GM18951 (cell line): ENCODE results near the gene ACACB.

Experiments
- POLR2A ChIP-seq: IDR thresholded peaks from 4 replicates; pipeline ENCODE4 v1.6.1; 2011; ENCODE audit warnings: mild to moderate bottlenecking; ENCODE audit not compliant: insufficient read length, insufficient read depth; ENCODE audit errors: extremely low read depth
- in situ Hi-C: fragments of 300-500 bp; cut with MboI; formaldehyde crosslinking; loops from one replicate; pipeline ENCODE4 v1.12.0; 2022; ENCODE audit warnings: low sequenced_read_pairs, mixed read lengths, inconsistent platforms; ENCODE audit not compliant: unreplicated experiment

The ACACB gene

DNA sequence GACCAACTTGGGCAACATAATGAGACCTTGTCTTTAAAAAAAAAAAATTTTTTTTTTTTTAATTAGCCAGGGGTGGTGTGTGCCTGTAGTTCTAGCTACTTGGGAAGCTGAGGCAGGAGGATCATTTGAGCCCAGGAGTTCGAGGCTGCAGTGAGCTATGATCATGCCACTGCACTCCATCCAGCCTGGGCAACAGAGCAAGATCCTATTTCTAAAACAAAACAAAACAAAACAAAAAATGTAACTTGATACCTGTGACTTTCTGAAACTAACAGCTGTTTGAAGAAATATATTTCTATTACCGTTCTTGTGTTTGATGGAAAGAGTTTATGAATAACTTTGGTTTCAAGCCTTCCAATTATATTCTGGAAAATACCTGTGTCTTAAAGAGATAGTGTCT lies 1.7 kb upstream of the ACACB start:
- in situ Hi-C loops: no loop called here
- TF ChIP-seq POLR2A: no peak

DNA sequence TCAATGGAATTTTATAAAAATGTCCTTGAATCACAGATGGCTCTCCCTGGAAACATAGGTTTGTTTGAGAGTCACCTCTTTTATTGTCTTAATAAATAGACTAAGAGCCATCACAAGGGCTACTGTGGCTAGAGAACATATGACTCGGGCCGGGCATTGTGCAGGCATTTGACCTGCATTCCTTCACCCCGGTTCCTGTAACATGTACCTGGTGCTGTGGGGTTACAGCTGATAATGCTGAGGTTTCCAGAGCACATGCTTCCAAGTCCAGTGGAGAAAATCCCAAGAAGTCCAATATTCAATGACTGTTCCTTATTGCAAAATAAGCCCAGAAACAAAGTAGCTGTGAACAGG lies 1.0 kb upstream of the ACACB start:
- TF ChIP-seq POLR2A: no peak
- in situ Hi-C loops: no loop called here

DNA sequence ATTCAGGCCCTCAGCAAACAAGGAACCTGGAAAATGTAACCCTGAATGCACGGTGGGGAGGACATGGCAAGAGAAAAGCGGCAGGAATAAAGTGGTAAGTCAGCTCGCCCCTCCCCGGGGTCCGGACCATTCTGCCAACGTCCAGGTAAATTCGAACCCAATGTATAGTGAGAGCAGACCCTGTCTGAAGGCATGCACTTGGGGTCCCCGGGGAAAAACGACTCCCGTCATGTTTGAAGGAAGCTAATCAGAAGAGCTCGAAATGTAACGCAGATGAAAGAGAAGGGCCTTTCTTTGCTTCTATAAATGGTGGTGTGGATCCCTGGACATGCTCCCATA lies 193 bp downstream of the ACACB start:
- in situ Hi-C loops: no loop called here
- TF ChIP-seq POLR2A: no peak

DNA sequence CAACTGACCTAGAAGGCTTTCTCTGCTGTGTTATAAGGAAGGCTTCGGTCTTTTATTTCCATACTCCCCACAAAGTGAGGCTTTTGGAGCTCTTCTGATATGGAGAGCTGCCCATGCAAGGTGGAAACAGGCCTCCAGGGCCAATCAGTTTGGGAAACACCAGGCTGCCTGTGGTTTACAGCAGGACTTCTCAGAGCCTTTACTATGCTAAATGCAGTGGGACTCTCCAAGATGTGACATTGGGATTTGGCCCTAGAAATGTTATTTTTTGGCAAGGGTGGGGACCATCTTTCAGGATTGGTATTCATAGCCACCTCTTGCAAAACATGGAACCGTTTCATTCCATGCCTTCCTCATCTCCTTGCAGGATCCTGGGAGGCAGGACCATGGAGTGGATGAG lies 3.7 kb downstream of the ACACB start:
- in situ Hi-C loops: no loop called here
- TF ChIP-seq POLR2A: no peak

DNA sequence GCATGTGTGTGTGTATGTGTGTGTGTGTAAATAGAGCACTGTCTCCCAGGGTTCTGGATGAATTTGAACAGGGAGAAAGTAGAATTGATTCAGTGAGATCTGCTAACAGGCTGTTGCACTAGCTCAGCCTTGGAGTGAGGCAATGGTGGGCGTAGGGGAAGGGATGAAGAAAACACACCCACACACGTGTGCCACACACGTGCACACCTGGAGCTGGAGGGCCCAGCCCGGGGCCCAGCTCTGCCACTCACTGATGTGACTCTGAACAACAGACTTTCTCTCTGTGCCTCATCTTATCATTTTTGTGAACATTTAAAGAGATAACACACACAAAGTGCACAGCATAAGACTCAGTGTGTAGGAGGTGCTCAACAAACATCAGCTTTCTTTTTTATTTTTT lies 4.2 kb downstream of the ACACB start:
- in situ Hi-C loops: no loop called here
- TF ChIP-seq POLR2A: no peak

DNA sequence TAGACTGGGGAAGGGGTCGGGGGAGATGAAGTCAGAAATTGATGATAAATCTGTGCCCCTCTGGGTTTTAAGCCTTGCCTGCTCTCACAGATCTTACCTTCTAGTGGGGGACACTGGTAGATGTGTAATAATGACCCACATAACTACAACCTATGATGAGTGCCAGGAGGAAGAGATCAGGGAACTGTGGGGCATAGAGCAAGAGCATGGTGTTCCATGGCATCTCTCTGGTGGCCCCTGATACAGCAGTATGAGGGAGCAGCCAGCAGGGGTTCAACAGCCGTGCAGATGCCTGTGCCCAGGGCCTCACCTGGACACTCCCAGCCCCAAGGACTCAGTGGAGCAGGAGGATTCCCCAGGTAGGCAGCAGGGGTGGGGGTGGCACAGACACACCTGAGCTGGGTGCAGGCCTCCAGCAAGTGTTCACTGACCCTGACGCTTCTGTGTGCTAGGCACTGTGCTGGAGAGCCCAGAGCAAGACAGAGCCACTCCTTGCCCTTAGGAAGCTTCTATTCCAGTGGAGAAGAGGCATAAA lies 5.0 kb downstream of the ACACB start:
- in situ Hi-C loops: no loop called here
- TF ChIP-seq POLR2A: no peak

DNA sequence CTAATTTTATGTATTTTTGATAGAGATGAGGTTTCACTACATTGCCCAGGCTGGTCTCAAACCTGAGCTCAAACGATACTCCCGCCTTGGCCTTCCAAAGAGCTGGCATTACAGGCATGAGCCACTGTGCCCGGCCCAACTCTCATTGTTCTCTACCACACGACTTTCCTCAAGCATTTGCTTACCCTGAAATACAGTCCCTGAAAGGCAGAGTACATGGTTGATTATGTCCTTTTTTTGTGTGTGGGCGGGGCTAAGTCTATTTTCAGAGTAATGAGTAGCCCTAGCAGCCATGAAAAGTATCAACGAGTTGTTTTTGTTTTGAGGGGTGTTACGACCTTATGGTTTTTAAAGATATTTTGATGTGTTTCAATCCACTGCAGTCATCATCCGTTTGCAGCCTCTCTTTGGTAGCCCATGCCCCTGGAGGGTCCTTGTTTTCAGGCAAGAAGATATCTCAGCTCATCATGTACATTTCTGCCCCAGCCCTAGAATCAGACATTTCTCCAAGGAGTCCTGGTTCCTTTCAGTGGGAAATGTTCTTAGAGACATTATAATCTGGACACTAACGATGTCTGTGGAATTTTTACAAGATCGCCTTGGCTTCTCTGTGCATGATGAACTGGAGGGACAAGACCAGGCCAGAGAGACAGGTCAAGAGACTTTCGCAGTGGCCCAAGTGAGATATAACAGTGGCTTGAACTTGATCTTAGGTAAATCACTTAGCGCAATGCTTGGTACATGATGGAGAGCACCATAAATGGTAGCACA lies 8.7 kb downstream of the ACACB start:
- no peak for TF ChIP-seq POLR2A
- in situ Hi-C loops: no loop called here

DNA sequence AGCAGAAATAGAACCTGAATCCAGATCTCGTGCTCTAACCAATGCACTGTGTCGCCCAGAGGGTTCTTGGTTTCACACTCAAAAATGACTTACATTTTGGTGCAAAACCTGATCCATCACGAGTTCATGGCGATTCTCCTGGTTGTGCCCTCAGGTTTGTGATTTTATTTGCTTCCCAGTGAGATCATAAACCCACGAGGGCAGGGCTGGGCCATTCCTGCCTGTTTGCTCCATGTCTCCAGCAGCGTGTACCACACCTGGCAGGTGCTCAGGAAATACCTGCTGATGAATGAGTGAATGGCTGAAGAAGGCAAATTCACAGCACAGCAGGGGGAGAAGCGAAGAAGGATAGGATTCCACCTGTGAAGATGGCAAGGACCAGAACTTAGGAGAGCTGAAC lies 9.4 kb downstream of the ACACB start:
- no peak for TF ChIP-seq POLR2A
- in situ Hi-C loops: no loop called here

DNA sequence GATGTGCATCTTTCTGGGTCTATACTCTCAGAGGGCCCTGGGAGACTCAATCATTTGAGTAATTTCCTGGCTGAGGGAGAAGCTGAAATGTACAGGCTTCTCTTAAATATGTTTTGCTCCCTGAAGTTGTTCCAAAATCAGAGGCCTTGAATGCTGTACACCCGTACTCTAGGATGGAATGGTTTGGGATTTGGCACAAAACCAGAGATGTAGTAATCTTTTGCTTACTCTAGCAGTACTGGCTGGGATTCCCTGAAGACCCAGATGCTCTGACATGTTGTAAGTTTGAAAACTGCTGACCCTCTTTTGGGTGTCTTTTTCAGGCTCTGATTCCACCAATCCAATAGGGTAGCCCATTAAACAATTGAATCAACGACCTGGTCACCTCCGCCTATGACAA lies 10.4 kb downstream of the ACACB start:
- TF ChIP-seq POLR2A: no peak
- in situ Hi-C loops: no loop called here

DNA sequence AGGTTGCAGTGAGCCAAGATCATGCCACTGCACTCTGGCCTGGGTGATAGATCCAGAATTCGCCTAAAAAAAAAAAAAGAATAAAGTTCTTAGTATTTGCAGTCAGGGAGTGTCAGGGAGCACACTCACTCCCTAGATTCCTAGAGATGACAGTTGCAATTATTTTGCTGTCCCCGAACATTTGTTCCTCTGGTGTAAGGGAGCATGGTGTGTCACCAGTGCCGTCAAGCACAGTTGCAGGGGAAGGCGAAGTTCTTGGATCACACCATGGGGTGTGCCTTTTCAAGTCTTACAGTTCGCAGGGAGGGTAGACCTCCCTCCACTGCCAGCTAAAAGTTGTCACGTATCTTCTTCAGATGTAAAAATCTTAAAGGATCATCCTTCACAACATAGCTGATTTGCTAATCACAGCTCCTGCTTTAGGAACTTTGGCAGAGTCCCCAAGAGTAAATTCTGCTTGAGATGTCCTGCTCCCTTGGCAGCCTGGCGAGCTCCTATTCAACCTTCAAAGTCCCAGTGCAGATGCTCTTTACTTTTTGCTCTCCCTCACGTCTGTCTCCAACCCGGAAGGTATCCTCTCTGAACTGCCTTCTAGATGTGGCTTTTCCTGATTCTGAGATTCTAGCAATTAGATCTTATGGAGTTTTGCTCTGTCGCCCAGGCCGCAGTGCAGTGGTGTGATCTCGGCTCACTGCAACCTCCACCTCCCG lies 11.3 kb downstream of the ACACB start:
- in situ Hi-C loops: no loop called here
- no peak for TF ChIP-seq POLR2A

DNA sequence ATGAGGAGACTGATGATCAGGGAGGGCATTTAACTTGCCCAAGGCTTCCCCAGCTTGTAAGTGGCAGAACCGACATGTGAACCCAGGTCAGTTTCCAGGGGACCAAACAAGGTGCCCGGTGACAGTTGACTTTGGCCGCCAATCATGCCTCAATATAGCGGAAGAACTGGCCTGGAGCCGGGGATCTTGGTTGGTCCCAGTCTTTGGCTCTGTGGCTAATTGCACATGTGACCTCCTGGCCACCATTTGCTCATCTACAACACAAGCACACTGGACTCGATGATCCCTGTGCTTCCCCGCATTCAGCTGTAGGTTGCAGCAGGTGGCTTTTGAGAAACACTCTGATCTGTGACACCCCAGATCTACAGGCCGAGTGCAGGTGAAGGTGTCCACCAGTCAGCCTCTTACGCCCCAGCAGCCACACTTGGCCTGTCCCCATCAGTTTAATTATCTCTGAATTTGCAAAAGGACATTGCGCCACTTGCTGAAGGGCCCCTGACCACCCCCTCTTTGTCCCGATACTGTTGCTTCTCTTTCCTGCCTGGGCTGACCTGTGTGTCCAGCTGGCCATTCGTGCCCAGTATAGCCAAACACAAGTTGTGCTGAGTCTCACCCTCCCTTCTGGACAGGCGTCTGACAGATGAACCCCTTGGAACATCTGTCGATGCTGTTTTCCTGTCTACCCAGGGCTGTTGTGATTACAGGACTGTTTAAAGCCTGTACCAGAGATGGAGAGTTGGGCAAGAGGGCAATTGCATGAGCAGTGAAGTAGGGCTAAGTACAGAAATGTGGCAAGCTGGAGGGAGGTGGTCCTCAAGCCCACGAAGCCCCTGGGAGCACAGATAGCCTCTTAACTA lies 14.1 kb downstream of the ACACB start:
- in situ Hi-C loops: no loop called here
- no peak for TF ChIP-seq POLR2A

DNA sequence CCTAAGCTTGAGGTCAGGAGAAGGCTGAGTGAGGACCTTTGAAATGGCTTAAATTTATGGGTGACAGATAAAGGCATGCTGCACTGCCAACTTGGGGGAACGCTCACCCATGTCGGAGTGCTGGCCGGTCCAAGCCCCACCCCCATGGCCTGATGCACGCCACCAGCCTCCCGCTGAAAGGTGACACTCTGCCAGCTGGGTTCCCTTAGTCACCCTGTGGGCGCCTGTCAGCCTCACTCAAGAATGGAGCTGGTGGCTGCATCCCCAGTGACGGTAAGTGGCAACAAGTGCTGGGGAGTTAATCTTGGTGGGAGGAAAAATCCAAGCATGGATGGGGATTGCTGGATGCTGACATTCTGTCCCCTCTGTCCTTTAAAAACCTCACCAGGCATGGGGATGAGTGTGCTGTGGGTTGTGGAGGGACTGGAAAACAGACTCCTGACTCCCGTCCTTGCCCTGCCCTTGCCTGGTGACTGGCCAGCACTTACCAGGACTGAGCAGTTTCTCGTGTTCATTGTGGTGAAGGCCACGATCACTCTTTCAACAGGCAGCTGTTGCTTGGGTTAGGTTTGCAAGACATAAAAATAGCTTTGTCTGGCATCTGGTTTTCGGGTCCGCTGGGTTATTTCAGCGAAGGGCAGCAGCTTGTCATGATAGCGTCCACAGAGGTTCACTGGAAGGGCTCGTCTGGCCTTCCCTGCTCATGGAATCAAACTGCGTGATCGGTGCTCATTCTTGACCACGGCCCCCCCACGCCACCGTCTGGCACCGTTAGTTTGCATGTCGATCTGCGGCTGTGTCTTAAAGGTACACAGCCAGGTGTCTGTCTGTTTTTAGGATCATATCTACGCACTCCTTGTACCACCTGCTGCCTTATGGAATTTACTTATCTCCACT lies 15.0 kb downstream of the ACACB start:
- TF ChIP-seq POLR2A: no peak
- in situ Hi-C loops: no loop called here

DNA sequence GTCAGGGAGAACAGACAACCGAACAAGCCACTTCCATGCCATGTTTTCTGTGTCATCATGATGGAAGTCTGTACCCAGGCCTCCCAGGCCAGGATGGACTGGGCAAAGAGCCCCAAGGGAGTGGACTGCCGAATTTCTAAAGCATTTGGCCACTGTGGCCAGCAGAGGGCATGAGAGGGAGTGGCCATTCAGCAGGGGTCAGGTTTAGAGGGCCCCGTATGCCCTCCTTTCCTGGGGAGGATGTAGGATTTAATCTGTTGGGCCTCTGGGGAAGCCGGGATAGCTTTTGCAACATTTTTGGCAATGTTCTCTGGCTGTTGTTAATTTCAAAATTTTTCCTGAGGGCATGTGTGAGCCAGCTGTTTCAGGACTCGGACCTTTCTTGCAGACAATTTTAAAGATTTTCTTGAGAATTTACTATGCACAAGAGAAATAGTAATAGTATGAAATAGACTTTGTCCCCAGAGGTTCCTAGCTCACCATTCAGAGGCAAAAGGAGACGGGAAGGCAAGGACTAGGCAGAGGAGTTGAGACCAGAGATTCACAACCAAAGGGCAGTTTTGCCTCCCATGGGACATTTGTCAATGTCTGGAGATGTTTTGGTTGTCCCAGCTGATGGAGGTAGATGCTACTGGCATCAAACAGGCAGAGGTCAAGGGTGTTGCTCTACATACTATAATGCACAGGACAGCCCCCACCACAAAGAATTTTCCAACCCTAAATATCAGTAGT lies 18.0 kb downstream of the ACACB start:
- in situ Hi-C loops: no loop called here
- no peak for TF ChIP-seq POLR2A
